22Rv1 (cell line): ENCODE measurements around the gene PRKCG.

Experiments used
- ZFX ChIP-seq: fragments of 450-650 bp; IDR thresholded peaks from 2 replicates; pipeline ENCODE4 v1.6.1; 2017; ENCODE audit warnings: antibody characterized with exemption, borderline replicate concordance
- TF ChIP-seq, protein P1 (sequence below): fragments of 450-650 bp; IDR thresholded peaks from 2 replicates; pipeline ENCODE4 v1.5.1; 2017; ENCODE audit warnings: mild to moderate bottlenecking

GRCh38 chr19:53917356-53917755 lies 35.4 kb downstream of the PRKCG start:
- TF ChIP-seq, protein P1, sequence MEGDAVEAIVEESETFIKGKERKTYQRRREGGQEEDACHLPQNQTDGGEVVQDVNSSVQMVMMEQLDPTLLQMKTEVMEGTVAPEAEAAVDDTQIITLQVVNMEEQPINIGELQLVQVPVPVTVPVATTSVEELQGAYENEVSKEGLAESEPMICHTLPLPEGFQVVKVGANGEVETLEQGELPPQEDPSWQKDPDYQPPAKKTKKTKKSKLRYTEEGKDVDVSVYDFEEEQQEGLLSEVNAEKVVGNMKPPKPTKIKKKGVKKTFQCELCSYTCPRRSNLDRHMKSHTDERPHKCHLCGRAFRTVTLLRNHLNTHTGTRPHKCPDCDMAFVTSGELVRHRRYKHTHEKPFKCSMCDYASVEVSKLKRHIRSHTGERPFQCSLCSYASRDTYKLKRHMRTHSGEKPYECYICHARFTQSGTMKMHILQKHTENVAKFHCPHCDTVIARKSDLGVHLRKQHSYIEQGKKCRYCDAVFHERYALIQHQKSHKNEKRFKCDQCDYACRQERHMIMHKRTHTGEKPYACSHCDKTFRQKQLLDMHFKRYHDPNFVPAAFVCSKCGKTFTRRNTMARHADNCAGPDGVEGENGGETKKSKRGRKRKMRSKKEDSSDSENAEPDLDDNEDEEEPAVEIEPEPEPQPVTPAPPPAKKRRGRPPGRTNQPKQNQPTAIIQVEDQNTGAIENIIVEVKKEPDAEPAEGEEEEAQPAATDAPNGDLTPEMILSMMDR: no peak
- TF ChIP-seq ZFX: no peak
